MM.1S (cell line): Measurements from ENCODE around the gene PEX19.

ENCODE experiments used
- DNase-seq: peaks from one replicate; pipeline ENCODE4 v3.0.0-alpha.2; 2015
- H2AFZ ChIP-seq: fragments of 300-600 bp; sonication (generic); 2 replicates; pipeline ENCODE4 v1.6.0; 2016; ENCODE audit warnings: antibody characterized with exemption, low read length
- H3F3A ChIP-seq: fragments of 300-600 bp; sonication (generic); 2 replicates; pipeline ENCODE4 v1.6.1; 2016; ENCODE audit warnings: mild to moderate bottlenecking, antibody characterized with exemption, low read length, moderate library complexity, mixed read lengths; ENCODE audit not compliant: insufficient read depth
- H3K27ac ChIP-seq: fragments of 300-600 bp; sonication (generic); 2 replicates; pipeline ENCODE4 v1.5.1; 2016; ENCODE audit warnings: mild to moderate bottlenecking, low read length
- H3K27me3 ChIP-seq: fragments of 300-600 bp; sonication (generic); replicated peaks from 2 replicates; pipeline ENCODE4 v1.6.0; 2016; ENCODE audit warnings: low read length; ENCODE audit not compliant: insufficient read depth
- H3K36me3 ChIP-seq: fragments of 300-600 bp; sonication (generic); replicated peaks from 2 replicates; pipeline ENCODE4 v1.6.1; 2016; ENCODE audit warnings: mild to moderate bottlenecking, low read length, mixed read lengths; ENCODE audit not compliant: insufficient read depth
- H3K4me1 ChIP-seq: fragments of 300-600 bp; sonication (generic); 2 replicates; pipeline ENCODE4 v1.6.1; 2016; ENCODE audit warnings: low read length, mixed read lengths
- H3K4me2 ChIP-seq: fragments of 300-600 bp; sonication (generic); 2 replicates; pipeline ENCODE4 v1.6.0; 2016; ENCODE audit warnings: low read depth, low read length
- H3K4me3 ChIP-seq: fragments of 300-600 bp; sonication (generic); 2 replicates; pipeline ENCODE4 v1.5.1; 2016; ENCODE audit warnings: low read length, mixed read lengths
- H3K79me2 ChIP-seq: fragments of 300-600 bp; sonication (generic); 2 replicates; pipeline ENCODE4 v1.6.1; 2016; ENCODE audit warnings: mixed run types, low read length, mixed read lengths
- H3K9ac ChIP-seq: fragments of 300-600 bp; sonication (generic); 2 replicates; pipeline ENCODE4 v1.6.1; 2016; ENCODE audit warnings: low read length, mixed read lengths
- H3K9me2 ChIP-seq: fragments of 300-600 bp; sonication (generic); replicated peaks from 2 replicates; pipeline ENCODE4 v1.6.1; 2016; ENCODE audit warnings: mild to moderate bottlenecking, low read length, mixed read lengths; ENCODE audit not compliant: insufficient read depth
- H3K9me3 ChIP-seq: fragments of 300-600 bp; sonication (generic); replicated peaks from 2 replicates; pipeline ENCODE4 v1.6.1; 2016; ENCODE audit warnings: mild to moderate bottlenecking, low read length, mixed read lengths; ENCODE audit not compliant: insufficient read depth
- H4K20me1 ChIP-seq: fragments of 300-600 bp; sonication (generic); 2 replicates; pipeline ENCODE4 v1.6.1; 2016; ENCODE audit warnings: mild to moderate bottlenecking, low read length, moderate library complexity, mixed read lengths; ENCODE audit not compliant: insufficient read depth
- CTCF ChIP-seq: fragments of 300-600 bp; sonication (generic); IDR thresholded peaks from 2 replicates; pipeline ENCODE4 v1.5.1; 2016; ENCODE audit warnings: antibody characterized with exemption, low read length, mixed read lengths
- EZH2 ChIP-seq: fragments of 300-600 bp; sonication (generic); optimal IDR thresholded peaks from 2 replicates; pipeline ENCODE3; 2017; ENCODE audit warnings: low read depth, mild to moderate bottlenecking, antibody characterized with exemption, low read length, mixed read lengths
- EZH2phosphoT487 ChIP-seq: fragments of 300-600 bp; sonication (generic); IDR thresholded peaks from 2 replicates; pipeline ENCODE4 v1.6.1; 2018; ENCODE audit warnings: antibody characterized with exemption, low read length

The PEX19 gene

GRCh38 chr1:160251011-160251410 is 33.9 kb downstream of the PEX19 start:
- no peaks in the 10 kb centered on the region for H3K27me3 ChIP-seq
- no peak overlapping the region for H2AFZ ChIP-seq
- H3F3A ChIP-seq = no peaks in the 10 kb centered on the region
- peaks cover 76% of the 10 kb centered on the region for H3K79me2 ChIP-seq
- TF ChIP-seq EZH2phosphoT487 = no peak
- no peak for TF ChIP-seq CTCF
- TF ChIP-seq EZH2 = no peak
- H4K20me1 ChIP-seq = no peaks in the 10 kb centered on the region
- no peaks in the 10 kb centered on the region for H3K9me3 ChIP-seq
- H3K9me2 ChIP-seq = no peaks in the 10 kb centered on the region
- no peak overlapping the region for H3K4me2 ChIP-seq
- DNase-seq = no peak
- no peak overlapping the region for H3K4me3 ChIP-seq
- no peak overlapping the region for H3K9ac ChIP-seq
- no peaks in the 10 kb centered on the region for H3K4me1 ChIP-seq
- H3K27ac ChIP-seq = no peak overlapping the region
- H3K36me3 ChIP-seq = peaks cover 5% of the 10 kb centered on the region; the same call in 1 of the 2 replicates

GRCh38 chr1:160247053-160247452 is 37.9 kb downstream of the PEX19 start:
- Histone ChIP-seq H3K9ac (no peak overlapping the region), H3K4me1 (no peaks in the 10 kb centered on the region), H3F3A (no peaks in the 10 kb centered on the region), H3K9me2 (no peaks in the 10 kb centered on the region), H3K4me2 (no peak overlapping the region), H4K20me1 (no peaks in the 10 kb centered on the region; the same call in 1 of the 2 replicates), H3K9me3 (no peaks in the 10 kb centered on the region), H3K36me3 (0 out of 2 replicates have a peak, but pooled peaks cover 11% of the 10 kb centered on the region), H3K27me3 (no peaks in the 10 kb centered on the region), H2AFZ (no peak overlapping the region), H3K4me3 (no peak overlapping the region), H3K27ac (no peak overlapping the region), H3K79me2 (peaks cover 91% of the 10 kb centered on the region)
- DNase-seq = no peak
- no peak for TF ChIP-seq CTCF
- no peak for TF ChIP-seq EZH2phosphoT487
- no peak for TF ChIP-seq EZH2

- H3K4me1 ChIP-seq = no peaks in the 10 kb centered on the region
- no peak overlapping the region for H3K4me3 ChIP-seq
- H3F3A ChIP-seq = no peaks in the 10 kb centered on the region
- no peaks in the 10 kb centered on the region for H3K27me3 ChIP-seq
- H3K36me3 ChIP-seq = peaks cover 8% of the 10 kb centered on the region; the same call in 1 of the 2 replicates
- TF ChIP-seq EZH2 (no peak), CTCF (no peak), EZH2phosphoT487 (no peak)
- no peak overlapping the region for H3K4me2 ChIP-seq
- no peak overlapping the region for H3K27ac ChIP-seq
- no peaks in the 10 kb centered on the region for H3K9me3 ChIP-seq
- no peak for DNase-seq
- H2AFZ ChIP-seq = no peak overlapping the region
- H4K20me1 ChIP-seq = no peaks in the 10 kb centered on the region; the same call in 1 of the 2 replicates
- H3K9me2 ChIP-seq = no peaks in the 10 kb centered on the region
- peaks cover 79% of the 10 kb centered on the region for H3K79me2 ChIP-seq
- no peak overlapping the region for H3K9ac ChIP-seq
Measured at GRCh38 chr1:160245434-160245833, 39.5 kb downstream of the PEX19 start.
